ENCODE results near the gene KMT5B. TPM values are rescaled to one million over a fixed set of nuclear protein-coding genes. Genes with fewer than 3 reads are reported as not detected.
"Not testable (repeated sequence)": the region's sequence is repeated elsewhere in the genome, so short reads cannot be mapped to it uniquely, and the experiment has no call there.

The KMT5B gene
- total RNA-seq, 1 donor from 2014 or later: 17.5 TPM

DNA sequence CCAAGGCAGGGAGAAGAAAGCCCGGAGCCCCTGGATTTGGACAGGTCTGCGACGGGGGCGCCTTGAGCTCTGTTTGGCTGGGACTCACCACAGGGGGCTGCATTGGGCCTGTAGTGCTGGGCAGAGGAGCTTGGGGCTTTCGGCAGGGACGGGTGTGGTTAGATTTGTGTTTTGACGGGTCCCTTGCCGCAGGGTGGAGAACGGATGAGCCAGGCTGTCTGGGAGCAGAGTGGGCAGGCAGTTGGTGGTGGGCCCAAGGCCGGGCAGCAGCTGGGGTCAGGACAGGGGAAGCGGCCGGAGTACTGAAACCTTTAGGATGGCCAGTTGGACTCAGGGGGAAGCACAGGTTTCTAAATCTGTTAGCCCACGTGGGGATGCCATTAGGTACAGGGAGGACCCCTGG is 45.3 kb upstream of the KMT5B start:
- no peak for TF ChIP-seq CTCF (conservative IDR thresholded peaks at IDR 0.05; ENCODE audit: low read depth, low read length)
- no peak overlapping the region for H3K4me3 ChIP-seq (ENCODE audit: low read depth, low read length)
- DNase-seq (ENCODE audit: low read depth): no peak

- DNase-seq (ENCODE audit: low read depth): peak; percentile 36
- H3K4me3 ChIP-seq (ENCODE audit: low read depth, low read length): no peak overlapping the region
- peak; percentile 82 for TF ChIP-seq CTCF (conservative IDR thresholded peaks at IDR 0.05; ENCODE audit: low read depth, low read length)
Measured at GRCh38 chr11:68257477-68258362, 44.6 kb upstream of the KMT5B start.

DNA sequence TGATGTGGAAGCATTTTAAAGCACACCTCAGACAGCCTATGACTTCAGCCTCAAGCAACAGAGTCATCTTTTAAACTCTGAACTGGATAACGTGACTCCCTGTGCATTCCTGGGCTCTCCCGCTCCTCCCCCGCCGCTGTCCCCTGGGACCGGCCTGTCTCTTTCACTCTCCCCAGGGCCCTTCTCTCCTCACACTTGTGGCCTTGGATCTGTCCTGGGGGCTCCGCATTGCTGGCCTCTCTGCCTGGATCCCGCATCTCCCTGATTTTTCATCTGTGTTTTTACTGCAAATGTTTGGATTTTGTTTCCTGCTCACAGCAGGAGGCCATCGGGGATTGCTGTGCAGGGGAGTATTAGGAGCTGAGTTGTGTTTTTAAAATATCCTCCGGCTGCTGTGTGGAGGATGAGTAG is 43.2 kb upstream of the KMT5B start:
- no peak for DNase-seq (ENCODE audit: low read depth)
- no peak overlapping the region for H3K4me3 ChIP-seq (ENCODE audit: low read depth, low read length)
- no peak for TF ChIP-seq CTCF (conservative IDR thresholded peaks at IDR 0.05; ENCODE audit: low read depth, low read length)

DNA sequence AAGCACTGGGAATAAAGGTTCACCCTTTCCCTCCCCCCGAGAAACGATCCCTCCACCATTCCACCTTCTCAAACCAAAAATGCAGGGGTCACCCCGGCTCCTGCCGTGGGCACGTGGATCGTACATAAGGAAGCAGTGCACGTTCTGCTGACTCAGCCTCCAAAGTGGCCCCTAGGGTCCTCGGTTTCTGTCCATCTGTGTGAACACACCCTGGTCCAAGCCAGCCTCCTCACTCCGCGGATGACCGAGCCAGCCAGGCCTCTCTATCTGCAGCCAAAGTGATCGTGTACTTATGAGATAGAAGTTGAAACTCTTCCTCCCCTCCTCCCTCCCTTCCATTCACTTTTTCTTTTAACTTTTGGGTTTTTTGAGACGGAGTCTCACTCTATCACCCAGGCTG is 42.4 kb upstream of the KMT5B start:
- DNase-seq (ENCODE audit: low read depth): no peak
- TF ChIP-seq CTCF (conservative IDR thresholded peaks at IDR 0.05; ENCODE audit: low read depth, low read length): no peak
- no peak overlapping the region for H3K4me3 ChIP-seq (ENCODE audit: low read depth, low read length)

DNA sequence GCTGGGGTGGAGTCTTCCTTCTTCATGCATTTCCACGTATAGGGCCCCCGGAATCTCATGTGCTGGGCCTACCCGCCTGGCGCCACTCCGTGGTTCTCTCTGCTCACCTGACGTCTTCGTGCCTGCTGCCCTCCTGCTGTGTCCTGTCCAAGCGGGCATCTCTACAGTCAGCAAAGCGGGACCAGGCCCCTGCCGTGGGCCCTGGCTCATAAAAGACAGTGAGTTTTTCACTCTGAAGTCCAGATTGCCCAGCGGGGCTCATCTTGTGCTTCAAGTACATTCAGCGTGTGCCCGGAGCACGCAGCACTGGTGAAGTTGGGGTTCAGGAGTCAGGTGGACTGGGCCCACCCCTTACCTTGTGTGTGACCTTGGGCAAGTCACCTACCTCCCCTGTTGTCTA is 41.3 kb upstream of the KMT5B start:
- no peak overlapping the region for H3K4me3 ChIP-seq (ENCODE audit: low read depth, low read length)
- no peak for DNase-seq (ENCODE audit: low read depth)
- no peak for TF ChIP-seq CTCF (conservative IDR thresholded peaks at IDR 0.05; ENCODE audit: low read depth, low read length)

DNA sequence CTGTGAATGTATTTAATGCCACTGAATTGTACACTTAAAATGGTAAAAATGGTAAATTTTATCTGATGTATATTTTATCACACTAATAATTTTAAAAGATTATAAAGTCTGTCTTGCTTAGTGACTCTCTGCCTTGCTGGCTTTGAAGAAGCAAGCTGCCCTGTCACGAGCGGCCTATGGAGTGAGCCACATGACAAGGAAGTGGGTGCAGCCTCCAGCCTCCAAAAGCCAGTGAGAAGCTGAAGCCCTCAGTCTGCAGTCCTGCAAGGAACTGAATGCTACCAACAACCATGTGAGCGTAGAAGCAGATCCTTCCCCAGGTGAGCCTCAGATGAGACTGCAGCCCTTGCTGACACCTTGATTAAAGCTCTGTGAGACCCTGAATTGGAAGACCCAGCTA is 38.7 kb upstream of the KMT5B start:
- H3K4me3 ChIP-seq (ENCODE audit: low read depth, low read length): no peak overlapping the region
- no peak for TF ChIP-seq CTCF (conservative IDR thresholded peaks at IDR 0.05; ENCODE audit: low read depth, low read length)
- no peak for DNase-seq (ENCODE audit: low read depth)

DNA sequence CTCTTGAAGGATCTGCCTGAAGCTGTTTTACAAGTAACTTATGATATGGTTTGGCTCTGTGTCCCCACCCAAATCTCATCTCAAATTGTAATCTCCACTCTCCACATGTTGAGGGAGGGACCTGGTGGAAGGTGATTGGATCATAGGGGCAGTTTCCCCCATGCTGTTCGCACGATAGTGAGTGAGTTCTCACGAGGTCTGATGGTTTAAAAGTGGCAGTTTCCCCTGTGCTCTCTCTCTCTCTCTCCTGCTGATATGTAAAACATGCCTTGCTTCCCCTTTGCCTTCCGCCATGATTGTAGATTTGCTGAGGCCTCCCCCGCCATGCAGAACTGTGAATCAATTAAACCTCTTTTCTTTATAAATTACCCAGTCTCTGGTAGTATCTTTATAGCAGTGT is 31.8 kb upstream of the KMT5B start:
- DNase-seq (ENCODE audit: low read depth); H3K4me3 ChIP-seq (ENCODE audit: low read depth, low read length): not testable (repeated sequence)

GRCh38 chr11:68243847-68244246 is 30.8 kb upstream of the KMT5B start:
- not testable (repeated sequence) for DNase-seq (ENCODE audit: low read depth); H3K4me3 ChIP-seq (ENCODE audit: low read depth, low read length)

Measured in epithelial cell of proximal tubule (primary cell).